Fibroblast of skin of scalp (primary cell): ENCODE measurements around the gene GBA2.

Source experiments
- DNase-seq: peaks from one replicate; pipeline ENCODE4 v3.0.0-alpha.2; 2013

Gene GBA2

DNA sequence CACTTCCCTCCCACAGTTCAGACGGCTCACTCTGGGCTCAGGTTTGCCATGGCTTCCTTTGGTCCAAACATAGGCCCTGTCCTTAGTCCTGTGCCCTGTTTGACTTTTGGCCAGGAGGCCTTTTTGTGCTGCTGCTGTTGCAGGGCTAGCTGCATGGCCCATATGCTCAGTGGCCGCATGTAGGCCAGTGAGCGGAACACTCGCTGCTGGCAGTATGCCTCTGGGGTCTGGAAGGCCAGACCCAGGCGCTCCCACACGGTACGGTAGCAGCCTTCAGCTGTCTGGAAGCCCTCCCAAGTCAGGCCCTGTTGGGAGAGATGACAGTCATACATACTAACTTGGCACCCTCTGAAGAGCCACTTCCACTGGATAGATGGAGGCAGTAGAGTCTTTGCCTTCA lies 11.9 kb downstream of the GBA2 start:
- no peak for DNase-seq

DNA sequence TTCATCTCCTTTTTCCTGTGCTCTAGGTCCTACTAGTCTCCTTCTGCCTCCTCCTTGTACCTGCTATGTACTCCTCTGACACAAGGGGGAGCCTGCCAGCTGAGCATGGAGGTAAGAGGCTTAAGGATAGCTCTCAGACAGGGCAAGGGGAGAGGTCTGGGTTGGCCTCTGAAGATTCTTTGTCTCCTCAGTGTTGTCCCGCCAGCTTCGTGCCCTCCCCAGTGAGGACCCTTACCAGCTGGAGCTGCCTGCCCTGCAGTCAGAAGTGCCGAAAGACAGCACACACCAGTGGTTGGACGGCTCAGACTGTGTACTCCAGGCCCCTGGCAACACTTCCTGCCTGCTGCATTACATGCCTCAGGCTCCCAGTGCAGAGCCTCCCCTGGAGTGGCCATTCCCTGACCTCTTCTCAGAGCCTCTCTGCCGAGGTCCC lies 12.8 kb downstream of the GBA2 start:
- peak; percentile 77 for DNase-seq

DNA sequence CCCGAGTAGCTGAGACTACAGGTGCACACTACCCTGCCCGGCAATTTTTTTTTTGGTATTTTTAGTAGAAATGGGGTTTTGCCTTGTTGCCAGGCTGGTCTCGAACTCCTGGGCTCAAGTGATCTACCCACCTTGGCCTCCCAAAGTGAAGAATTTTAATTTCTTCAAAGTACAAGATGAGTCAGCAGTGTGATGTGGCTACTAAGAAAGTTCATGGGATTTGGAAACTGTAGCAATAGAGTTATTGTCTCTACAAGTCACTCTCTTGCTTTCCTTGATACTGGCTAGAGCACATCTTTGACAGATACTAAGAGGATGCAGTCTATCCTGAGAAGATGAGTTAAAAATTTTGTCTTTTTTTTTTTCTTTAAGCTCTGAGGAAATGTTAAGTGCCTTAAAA lies 14.9 kb downstream of the GBA2 start:
- DNase-seq: no peak

DNA sequence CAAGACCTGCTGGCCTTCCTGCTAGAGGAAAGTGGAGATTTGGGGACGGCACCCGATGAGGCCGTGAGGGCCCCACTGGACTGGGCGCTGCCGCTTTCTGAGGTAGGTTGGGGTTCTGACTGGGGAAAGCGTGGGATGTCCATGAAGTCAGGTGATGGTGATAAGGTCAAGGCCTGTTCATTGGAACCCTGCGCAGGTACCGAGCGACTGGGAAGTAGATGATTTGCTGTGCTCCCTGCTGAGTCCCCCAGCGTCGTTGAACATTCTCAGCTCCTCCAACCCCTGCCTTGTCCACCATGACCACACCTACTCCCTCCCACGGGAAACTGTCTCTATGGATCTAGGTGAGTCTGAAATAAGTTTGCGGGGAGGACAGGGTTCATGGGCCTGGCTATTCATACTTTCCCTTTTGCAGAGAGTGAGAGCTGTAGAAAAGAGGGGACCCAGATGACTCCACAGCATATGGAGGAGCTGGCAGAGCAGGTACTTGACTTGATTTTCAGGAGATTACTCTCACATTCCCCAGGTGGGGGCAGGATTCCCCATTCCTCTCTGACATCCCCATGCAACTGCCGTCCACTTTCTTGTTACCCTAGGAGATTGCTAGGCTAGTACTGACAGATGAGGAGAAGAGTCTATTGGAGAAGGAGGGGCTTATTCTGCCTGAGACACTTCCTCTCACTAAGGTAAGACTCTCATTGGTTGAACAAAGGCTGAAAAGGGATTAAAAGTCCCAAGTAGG lies 16.1 kb downstream of the GBA2 start:
- DNase-seq: peak; percentile 62

DNA sequence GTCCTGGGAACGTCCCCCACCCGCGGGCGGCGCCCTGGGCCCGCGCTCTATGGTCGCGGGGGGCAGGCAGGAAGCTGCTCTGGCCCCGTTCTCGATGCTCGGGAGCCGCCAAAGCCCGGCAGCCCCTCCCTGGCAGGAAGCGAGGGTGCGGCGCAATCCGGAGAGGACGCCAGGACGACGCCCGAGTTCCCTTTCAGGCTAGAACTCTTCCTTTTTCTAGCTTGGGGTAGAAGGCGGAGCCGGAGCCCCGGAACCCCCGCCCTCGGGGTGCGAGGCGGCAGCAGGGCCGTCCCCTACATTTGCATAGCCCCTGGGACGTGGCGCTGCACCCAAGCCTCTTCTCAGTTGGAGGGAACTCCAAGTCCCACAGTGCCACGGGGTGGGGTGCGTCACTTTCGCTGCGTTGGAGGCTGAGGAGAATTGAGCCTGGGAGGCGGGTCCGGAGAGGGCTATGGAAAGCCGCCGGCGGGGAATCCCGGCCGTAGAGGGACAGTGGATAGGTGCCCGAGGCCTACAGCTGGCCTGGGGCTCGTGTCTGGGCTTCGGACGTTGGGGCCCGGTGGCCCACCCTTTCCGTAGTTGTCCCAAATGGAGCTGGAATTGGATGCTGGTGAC lies 16.7 kb downstream of the GBA2 start, which contains the start of the genes CREB3 and TLN1:
Gene CREB3, plus strand, starts transcription at position 482 of the 615 bp plus-strand sequence. Its CDS starts 107 bp downstream, at position 589.
Gene TLN1, minus strand, starts transcription at position 11 of the 615 bp plus-strand sequence. CDS start 6,501 bp downstream, outside the sequence.
- DNase-seq: peak; percentile 99

DNA sequence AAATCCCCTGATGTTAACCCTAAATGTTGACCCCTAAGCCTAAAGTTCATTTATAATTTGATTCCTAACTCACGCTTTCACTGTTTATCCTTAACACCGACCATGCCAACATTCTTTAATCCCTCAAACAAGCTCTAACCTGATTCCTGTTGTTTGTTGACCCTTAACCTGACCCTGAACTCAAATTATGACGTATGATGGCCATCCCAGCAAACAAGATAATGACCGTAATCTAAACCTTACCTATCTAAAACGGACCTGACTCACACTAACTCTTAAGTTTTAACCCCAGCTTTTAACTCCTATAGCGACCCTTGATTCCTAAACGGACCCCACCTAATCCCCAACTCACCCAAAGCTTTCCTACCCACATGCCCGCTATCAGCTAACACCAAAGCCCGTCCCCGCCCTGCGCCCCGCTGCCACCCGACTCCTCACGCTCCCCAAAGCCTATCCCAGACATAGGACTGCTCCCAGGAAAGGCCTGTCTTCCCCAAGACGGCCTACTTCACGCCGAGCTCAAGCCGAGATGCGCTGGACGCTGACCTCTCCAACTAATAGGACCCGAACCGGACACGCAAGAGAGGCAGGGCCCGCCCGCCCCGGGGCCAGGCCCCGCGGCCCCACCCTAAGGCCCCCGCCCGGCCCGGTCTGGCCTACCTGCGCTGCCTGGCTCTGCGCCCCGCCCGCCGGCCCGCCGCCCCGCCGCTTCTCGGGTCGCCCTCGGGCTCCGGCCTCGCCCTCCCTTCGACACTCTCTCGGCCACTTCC lies 17.4 kb downstream of the GBA2 start:
- no peak for DNase-seq

DNA sequence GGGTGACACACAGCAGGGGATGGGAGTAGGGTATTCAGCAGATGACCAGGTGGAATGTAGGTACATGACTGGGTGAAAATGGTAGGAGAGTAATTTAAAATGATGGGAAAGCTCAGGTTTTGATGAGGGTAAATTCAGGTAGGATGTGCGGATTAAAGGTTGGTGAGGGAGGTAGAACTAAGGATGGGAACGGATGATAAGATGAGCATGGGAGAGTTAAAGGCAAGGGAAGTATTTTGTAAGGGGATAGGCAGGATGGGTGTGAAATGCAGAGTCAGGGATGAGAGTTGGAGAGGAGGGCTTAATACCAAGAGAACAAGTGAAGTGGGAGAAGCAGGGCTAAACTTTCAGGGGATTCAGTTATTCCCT lies 18.6 kb downstream of the GBA2 start:
- DNase-seq: no peak

DNA sequence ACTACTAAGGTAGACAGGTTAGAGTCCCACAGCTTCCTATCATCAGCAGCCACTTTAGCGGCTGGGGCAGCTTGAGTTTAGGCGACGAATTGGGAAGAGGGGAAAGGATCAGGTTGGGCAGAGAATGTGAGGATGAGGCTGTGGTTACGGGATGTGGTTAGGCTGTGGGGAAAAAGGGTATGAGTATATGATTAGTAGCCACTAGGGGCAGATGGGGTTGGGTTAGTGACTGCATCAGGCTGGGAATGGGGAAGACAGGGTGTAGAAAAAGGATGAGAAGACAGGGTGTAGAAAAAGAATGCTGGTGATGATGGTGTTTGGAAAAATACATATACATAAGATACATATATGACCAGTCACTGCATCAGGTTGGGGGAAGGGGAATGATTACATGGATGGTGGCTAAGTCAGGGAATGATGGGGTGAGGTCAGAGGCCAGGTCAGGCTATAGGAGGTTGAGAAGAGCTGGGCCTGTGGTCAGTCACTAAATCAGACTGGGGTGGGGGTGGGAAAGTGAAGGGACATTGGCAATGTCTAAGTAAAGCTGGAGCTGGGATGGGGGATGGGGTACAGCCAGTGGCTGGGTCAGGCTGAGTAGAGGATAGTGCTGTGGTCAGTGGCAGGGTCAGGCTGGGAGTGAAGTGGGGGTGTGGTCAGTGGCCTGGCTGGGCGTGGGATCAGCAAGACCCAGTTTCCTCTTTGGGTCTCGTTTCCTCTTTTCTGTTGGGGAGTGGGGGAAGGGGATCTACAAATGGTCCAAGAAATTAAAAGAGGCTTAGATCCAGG lies 19.1 kb downstream of the GBA2 start:
- peak; percentile 94 for DNase-seq

DNA sequence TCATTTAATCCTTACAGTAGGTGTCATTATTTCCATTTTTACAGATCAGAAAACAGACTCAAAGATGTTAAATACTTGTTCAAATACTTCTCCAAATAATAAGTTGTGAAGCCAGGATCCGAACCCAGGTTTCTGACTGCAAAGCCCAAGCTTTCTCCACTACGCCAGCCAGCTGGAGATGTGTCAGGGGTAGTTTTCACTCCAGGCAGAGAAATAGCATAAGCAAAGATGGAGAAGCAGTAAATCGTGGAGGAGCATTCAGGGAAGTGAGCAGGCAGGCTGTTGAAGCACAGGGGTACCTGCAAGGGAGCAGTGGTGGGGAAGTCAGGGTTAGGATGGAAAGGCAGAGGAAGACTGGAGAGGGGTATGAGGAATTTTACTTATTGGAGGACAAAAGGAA lies 19.9 kb downstream of the GBA2 start:
- DNase-seq: no peak

DNA sequence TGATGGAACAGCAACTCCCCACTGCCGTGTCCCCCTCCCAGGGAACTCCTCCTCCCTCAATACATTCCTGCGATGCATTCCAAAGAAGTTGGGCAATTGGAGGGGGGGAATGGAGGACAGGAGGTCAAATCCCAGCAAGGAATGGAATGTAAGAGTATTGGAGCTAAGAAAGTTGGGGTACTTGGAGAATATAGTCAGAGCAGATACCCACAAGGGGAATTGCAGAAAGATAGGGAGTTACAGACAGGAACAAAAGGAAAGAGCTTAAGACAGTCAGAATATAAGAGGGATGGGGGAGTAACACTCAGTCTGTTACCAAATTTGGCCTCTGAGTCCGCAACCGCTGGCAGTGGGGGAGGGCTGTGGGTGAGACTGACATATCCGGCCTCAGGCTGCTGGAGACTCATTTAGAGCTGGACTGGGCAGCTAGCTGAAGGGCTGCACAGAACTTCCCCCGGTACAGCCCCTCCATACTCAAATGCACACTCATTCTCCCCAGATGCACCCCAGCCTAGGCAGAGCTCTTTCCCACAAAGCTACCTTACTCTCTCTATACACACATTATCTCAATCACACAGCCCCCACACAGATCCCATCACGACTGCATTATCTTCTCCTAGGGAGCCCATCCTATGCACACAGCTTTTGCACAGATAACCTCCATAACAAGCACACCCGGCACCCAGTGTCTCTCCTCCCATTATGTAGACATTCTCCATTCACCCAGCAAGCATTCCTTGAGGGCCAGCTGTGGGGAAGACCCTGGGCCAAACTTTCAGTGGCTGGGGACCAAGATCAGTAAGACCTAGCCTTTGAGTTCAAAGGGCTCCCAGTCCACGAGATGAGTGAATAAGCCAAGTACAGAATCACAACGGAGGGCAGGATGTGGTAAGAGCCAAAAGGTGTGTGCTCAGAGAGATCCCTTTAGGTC lies 20.7 kb downstream of the GBA2 start:
- peak; percentile 97 for DNase-seq

DNA sequence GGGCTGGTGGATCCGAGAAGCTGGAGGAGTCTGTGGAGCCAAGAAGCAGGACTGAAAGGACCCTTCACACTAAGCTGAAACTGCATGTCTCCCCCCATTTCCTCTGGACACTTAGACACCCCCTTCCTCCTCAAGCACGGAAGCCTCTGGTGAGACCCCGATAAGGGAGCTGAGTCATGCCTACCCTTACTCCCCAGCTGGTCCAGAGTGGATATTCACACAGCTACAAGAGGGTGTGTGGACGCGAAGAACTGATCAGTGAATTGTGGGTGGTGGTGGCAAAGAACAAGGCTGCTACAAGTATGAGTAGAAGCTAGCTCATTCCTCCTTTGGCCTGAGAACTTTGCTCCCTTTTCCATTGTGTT lies 21.4 kb downstream of the GBA2 start:
- no peak for DNase-seq

DNA sequence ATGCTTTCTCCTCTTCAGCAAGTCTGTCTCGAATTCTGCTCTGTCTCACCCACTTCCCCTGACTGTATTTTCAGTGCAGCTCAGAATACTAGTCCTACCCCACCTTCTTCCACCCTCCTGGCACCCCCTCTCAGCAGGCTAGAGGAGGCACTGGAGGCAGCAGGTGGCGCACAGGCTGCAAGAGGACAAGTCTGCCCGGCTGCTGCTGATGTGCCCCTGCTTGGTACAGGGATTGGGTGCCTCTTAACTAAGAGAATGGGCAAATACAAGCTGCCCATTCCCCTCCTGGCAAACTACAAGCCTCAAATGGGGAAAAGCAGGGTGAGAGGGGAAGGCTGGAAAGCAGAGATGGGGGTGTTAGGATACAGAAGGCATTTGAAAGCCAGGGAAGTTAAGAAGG lies 22.1 kb downstream of the GBA2 start:
- peak; percentile 54 for DNase-seq

DNA sequence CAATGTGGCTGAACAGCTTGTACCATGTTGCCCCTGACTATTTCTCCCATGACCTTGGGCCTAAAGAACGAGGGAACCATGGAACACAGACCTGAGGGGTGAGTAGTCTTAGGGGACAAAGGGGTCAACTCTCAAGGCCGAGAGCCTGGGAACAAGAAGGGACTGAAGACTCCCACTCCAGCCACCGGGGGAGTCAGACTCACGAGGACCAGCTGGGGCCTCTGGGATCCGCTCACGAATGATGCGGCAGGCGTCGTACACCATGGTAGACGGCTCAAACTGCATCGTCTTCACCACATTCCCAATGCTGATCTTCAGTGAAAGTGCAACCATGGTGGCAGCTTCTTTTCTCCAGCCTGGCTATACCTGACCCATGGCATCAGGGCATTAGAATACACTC lies 23.7 kb downstream of the GBA2 start:
- no peak for DNase-seq

DNA sequence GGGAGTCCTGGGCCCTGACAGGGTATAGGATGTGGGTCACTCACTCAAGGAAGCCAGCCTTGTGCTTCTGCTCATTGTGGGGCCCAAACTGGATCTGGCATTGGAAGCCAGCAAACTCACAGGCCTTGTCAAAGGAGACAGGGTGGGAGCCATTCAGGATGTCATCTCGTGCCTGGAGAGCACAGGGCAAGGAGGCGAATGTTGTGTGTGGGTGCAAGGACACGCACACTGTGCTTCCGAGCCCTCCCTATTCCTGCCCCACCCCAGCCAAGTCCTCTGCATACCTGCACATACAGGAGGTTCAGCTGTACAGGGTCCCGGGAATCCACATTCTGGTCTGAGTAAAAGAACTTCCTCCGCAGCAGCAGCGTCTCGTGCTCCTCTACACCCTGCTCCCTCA lies 25.1 kb downstream of the GBA2 start:
- no peak for DNase-seq

DNA sequence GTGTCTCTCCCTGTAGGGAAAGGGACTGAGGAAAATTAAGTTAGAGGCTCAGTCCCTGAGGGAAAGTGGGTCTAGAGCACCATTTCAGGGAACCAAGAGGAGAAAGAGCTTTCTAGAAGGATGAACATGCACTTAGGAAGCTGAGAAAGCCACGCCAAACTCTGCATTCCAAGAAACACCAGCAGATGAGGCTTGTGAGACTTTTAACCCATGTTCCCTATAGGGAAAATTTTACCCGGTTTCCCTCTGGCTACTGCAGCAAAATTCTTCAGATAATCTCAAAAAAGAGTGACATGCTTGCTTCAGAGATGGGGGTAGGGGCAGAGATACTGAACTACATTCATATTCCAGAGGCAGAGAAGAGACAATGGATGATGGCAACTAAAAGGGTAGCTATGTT lies 25.6 kb downstream of the GBA2 start:
- DNase-seq: no peak

DNA sequence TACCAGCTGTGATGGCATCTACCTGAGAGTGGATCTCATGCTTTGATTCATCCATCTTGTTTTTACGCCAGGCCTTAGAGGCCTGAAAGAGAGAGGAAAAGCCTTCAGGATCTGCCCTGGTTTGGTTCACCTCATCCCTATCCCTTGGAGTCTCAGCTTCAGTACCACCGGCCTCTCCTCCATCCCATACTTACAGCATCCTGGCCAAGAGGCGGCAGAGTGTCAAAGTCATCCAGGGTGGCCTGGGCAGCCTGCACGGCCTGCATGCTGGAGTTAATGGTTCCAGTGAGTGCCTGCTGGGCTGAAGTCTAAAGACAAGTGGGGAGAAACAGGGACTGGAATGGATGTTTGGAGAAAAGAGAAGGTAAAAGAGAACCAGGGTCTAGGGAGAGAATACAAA lies 29.5 kb downstream of the GBA2 start:
- DNase-seq: no peak

DNA sequence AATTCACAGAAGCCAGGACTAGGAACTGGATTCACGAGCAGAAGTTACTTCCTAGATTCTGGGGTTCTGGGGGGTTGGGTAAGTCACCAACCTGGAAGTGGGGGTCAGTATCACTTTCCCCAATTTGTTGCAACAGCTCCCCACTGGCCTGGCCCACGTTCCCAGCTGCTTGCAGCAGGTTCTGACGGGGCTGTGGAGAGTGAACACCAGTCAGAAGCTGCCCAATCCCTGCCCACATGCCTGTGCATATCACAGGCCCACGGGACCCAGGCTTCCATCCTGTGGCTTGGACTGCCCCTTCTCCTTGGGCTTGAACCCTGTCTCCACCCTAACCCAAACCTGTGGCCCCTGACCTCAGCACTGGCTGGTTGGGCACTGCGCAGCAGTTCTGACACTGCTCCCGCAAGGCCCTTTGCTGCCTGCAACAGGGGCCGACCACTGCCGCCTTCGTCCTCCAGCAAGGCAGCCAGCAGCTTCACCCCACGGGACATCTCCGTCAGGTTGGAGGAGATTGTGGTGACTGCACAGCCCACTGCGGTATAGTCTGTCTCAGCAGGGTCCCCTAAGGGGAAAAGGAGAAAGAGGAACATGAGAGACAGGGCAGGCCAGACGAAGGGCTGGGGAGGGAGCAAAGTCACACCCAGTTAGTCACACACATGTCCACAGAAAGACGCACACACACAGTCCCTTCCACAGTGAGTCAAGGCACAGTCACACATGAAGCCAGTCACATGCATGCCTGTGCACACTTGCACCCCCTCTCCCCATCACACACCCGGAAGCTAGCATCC lies 30.1 kb downstream of the GBA2 start:
- DNase-seq: no peak

DNA sequence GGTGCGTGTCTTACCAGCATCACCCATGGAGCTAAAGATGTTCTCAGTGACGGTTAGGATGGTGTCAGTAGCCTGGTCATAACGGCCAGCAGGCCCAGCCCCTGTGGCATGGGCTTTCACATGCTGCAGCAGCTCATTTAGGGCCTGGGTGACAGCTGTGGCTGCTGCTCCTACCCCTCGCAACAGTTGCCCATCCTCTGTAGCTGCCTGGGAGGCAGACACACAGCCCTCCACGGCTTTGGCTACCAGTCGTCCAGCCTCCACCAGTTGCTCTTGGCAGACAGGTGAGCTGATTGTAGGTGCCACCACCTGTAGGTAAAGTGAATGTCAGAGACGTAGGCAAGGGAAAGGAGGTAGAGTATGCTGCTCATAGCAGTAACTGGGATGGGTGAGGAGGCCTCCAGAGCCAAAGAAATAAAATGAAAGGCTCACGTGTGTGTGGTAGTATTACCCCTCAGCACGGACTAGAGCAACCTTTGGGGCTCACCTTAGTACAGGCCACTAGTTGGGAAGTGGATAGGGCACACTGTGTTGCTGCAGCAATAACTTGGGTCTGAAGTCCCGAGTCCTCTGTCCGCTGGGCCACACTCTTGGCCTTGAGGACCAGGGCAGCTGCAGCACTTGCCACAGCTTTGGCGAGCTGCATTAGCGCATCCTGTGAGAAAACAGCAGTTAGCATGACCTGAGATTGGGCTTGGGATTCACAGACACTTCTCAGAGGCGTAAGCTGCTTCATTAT lies 31.7 kb downstream of the GBA2 start:
- no peak for DNase-seq

DNA sequence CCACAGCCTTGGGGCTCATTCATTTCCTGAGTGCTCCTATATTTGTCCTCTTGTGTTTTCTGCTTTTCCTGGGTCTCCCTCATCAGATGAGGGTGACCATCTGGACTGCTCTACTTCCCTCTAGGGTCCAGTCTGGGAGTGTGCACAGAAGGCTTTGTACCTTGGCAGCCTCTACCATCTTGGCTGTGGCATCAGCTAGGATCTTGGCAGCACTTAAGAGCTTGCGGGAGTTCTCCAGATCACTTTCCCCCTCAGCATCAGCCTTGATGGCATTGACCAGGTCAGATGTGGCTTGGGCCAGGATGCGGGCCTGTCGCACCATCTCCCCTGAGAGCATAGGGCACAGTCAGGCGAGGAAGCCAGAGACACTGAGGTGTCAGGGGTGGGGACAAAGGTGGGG lies 32.8 kb downstream of the GBA2 start:
- no peak for DNase-seq
